Ammon's horn (tissue), 1 donor: Measurements from ENCODE around the gene CNTNAP3.
"Not testable (repeated sequence)": the region's sequence is repeated elsewhere in the genome, so short reads cannot be mapped to it uniquely, and the experiment has no call there.

Source experiments
- DNase-seq: peaks from one replicate; pipeline ENCODE4 v3.0.0-alpha.2; 2016; ENCODE audit warnings: low spot score

CNTNAP3 gene

DNA sequence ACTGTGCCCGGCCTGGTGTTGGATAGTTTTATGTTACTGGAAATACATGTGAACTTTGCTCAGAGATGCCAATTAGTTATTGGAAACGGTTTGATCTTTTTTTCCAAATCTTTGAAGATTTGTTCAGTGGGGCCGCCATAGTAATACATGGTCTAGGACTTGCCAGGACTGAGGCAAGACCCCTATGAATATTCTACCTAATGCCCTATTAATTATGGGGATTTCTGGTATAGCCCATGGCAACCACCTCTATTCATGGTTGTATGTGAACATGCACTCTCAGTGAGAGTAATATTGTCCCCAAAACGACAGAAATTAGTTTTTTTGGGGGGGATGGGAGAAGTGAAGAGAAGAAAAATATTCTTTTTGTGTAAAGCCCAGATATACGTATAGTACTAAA lies 220.3 kb downstream of the CNTNAP3 start:
- not testable (repeated sequence) for DNase-seq

DNA sequence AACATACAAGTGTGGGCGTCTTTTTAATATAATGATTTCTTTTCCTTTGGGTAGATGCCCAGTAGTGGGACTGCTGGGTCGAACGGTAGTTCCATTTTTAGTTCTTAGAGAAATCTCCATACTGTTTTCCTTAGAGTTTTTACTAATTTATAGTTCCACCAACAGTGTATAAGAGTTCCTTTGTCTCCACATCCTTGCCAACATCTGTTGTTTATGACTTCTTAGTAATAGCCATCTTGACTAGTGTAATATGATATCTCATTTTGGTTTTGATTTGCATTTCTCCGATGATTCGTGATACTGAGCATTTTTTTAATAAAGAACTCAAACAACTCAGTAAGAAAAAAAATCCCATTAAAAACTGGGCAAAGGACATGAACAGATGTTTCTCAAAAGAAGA lies 225.0 kb downstream of the CNTNAP3 start:
- DNase-seq = not testable (repeated sequence)

DNA sequence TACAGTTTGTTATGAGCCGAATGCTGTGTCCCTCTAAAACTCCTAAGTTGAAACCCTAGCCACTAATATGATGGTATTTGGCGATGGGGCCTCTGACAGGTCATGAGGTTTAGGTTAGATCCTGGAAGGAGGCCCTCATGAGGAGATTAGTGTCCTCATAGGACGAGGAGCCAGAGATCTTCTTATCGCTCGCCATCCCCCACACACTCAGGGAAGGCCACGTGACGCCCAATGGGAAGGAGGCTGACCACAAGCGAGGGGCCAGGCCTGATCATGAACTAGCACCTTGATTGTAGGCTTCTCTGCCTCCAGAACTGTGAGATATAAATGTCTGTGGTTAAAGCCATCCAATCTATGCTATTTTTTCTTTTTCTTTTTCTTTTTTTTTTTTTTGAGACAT lies 233.5 kb downstream of the CNTNAP3 start:
- not testable (repeated sequence) for DNase-seq

DNA sequence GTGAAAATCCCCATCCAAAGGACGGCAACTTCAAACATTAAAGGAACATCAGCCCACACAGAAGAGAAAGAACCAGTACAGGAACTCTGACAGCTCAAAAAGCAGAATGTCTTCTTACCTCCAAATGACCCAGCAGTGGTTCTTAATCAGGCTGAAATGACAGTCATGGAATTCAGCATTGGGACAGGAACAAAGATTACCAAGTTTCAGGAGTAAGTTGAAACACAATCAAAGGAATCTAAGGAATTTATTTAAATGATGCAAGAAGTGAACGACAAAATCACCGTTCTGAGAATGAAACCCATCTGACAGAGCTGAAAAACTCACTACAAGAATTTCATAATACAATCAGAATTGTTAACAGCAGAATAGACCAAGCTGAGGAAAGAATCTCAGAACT lies 241.1 kb downstream of the CNTNAP3 start:
- not testable (repeated sequence) for DNase-seq

DNA sequence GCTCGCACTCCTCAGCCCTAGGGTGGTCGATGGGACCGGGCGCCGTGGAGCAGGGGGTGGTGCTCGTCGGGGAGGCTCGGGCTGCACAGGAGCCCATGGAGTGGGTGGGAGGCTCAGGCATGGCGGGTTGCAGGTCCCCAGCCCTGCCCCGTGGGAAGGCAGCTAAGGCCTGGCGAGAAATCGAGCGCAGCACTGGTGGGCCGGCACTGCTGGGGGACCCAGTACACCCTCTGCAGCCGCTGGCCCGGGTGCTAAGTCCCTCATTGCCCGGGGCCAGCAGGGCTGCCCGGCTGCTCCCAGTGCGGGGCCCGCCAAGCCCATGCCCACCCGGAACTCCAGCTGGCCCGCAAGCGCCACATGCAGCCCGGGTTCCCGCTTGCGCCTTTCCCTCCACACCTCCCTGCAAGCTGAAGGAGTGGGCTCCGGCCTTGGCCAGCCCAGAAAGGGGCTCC lies 245.6 kb downstream of the CNTNAP3 start:
- DNase-seq = not testable (repeated sequence)

DNA sequence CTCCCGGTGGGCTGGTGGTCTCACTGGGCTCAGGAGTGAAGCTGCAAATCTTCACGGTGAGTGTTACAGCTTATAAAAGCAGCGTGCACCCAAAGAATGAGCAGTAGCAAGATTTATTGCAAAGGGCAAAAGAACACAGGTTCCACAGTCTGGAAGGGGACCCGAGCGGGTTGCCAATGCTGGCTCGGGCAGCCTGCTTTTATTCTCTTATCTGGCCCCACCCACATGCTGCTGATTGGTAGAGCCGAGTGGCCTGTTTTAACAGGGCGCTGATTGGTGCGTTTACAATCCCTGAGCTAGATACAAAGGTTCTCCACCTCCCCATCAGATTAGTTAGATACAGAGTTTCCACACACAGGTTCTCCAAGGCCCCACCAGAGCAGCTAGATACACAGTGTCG lies 246.2 kb downstream of the CNTNAP3 start:
- DNase-seq = not testable (repeated sequence)

DNA sequence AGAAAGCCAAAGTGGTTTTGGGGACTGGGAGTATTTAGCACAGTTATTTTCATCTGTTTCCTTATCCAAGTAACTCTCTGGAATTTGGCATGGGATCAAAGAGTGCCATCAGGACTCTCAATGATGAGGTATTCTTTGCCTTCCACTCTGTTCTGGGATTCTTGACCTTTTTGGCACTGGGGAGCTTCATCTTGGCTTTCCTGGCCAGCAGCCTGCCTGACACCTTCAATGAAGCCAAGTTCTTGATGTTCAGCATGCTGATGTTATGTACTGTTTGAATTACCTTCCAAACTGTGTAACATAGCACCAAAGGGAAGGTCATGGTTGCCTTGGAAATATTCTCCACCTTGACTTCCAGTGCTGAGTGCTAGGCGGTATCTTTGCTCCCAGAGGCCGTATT lies 248.8 kb downstream of the CNTNAP3 start:
- DNase-seq = not testable (repeated sequence)

DNA sequence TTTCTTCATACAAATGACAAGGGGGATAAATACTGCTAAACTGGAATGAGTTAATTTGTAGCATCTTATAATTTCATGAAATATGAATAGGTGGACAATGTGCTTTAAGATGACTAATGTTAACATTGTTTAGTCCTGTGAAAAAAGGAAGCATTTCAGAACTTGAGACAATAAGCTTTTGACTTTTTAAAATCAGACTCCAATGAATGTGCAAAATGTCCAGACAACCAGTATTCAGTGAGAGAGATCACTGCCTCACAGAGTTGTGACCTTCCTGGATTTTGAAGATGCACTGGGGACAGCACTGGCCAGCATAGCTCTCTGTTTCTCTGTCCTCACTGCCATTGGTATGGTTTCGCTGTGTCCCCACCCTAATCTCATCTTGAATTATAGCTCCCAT lies 249.7 kb downstream of the CNTNAP3 start:
- DNase-seq = not testable (repeated sequence)

DNA sequence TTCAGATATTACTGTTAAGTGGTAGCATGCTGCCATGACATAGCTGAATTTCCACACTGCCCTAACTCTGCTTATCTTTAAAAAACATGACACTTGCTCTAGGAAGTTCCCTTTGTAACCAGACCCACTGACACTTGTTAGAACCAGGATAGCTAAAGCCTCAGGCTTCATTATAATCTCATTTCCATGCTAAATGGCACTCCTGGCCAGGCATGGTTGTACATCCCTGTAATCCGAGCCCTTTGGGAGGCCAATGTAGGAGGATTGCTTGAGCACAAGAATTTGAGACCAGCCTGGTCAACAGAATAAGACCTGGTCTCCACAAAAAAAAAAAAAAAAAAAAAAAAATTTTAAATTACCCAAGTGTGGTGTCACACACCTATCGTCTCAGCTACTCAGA lies 254.1 kb downstream of the CNTNAP3 start:
- DNase-seq = not testable (repeated sequence)

DNA sequence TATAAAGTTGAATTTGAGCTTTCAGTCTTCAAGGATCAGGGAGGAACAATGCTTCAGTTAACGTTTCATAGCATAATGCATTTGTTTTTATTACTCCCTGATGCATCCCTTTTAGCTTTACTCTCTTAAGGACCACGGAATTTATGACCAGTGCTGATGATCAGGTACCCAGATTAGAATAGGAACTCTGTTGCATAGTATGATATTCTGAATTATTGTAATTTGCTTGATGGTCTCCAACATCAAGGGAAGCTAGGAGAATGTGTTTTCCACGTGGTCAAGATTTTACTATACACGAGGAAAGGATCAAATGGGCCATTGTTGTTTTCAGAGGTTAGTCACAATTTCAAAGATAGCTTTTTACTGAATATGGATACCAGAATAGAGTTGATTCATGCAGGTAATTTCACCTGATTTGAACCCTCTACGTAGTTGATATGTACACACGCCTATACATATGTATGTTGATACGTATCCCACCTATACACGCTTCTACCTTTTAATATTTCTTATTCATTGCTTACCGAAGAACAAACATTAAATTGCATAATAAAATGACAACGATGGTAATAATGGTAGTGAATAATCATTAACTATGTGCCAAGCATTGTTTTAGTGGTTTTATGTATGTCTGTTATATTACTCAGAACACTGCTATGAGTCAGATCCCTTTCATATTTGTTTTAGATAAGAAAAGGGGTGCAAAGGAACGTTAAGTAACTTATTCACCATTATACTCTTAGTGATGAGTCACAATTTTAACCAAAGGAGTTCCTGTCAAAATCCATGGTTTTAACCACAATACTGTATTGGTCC lies 257.6 kb downstream of the CNTNAP3 start:
- DNase-seq = not testable (repeated sequence)

DNA sequence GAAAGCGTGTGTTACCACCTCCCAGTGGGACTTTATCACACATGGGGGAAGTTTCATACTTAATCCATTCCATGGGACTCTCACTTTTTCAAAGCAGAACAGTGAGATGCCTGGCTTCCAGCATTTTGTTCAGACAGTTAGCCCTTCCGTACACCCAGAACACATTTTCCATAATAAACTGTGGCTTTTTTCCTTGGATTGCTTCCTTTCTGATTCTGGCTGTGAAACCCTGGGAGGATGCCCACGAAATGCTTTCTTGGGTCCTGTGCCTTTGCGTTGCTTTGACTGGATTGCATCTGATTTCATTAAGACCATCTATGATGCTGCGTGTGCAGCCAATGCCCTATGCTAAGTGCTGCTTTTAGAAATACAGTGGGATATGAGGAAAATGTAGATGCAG lies 259.1 kb downstream of the CNTNAP3 start:
- DNase-seq = not testable (repeated sequence)

DNA sequence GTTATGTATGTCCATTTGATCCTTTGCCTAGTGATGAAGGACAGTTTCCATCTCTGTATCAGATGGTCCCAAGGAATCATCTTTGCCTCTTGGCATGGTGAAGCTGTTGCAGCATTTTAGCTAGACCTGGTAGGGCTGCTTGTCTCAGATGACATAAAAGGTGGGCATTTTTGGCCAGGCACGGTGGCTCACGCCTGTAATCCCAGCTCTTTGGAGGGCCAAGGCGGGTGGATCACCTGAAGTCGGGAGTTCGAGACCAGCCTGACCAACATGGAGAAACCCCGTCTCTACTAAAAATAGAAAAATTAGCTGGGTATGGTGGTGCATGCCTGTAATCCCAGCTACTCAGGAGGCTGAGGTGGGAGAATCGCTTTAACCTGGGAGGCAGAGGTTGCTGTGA lies 259.8 kb downstream of the CNTNAP3 start:
- not testable (repeated sequence) for DNase-seq

DNA sequence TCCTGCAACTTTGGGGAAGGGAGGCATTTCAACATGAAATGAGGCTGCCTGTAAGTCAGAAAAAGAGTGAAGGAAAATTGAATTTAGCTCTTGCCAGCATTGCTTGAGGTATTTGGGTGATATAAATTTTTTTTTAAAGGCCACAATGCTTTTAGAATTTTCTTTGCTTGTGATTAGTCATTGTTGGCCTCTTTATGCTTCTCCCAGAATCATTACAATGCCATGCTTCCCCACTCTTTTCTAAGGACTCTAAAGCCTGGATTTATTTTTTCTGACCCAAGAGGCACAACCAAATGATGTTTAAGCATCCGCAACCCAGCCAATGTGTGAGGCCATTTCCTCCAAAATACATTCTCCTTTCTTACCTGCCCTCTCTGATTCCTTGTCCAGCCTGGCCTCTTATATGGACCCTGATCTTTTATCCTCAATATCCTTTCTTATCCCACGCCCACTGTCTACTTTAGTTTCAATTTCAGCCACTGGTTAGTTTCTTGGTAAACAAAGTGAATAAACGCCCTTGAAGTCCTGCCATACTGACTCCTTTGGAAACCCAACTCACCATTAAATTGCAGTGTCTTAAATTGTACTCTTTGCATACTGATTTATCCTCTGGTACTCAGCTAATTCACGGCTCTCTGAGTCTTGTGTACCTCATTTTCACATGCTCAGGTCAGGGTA lies 261.9 kb downstream of the CNTNAP3 start:
- not testable (repeated sequence) for DNase-seq
